H1 (cell line): ENCODE data around the gene ADCY2. TPM values are rescaled to one million over a fixed set of nuclear protein-coding genes. Genes with fewer than 3 reads are reported as not detected.

Experiments
- FOSL1 ChIP-seq: IDR thresholded peaks from 2 replicates; pipeline ENCODE4 v1.6.1; 2011; ENCODE audit warnings: mild to moderate bottlenecking, low read depth, low read length, moderate library complexity; ENCODE audit not compliant: insufficient read depth
- NRF1 ChIP-seq: IDR thresholded peaks from 2 replicates; pipeline ENCODE4 v1.6.1; 2011; ENCODE audit warnings: mild to moderate bottlenecking, low read depth, low read length, improper control_type of control experiment
- RBBP5 ChIP-seq: IDR thresholded peaks from 2 replicates; pipeline ENCODE4 v1.7.1; 2012; ENCODE audit warnings: low read depth, mild to moderate bottlenecking, inconsistent platforms, low read length, moderate library complexity, borderline replicate concordance
- SRF ChIP-seq: IDR thresholded peaks from 2 replicates; pipeline ENCODE4 v1.6.1; 2011; ENCODE audit warnings: mild to moderate bottlenecking, low read depth, low read length, moderate library complexity
- polyA plus RNA-seq, 7 experiments: library from polyadenylated mRNA; depleted of rRNA in 3 of 7; stranded (reverse) in 5 of 7; unstranded in 2 of 7; fragments of >200 nt in 5 of 7; fragments of 200-250 nt in 2 of 7; gene quantifications; 1 replicate in 5 of 7; 2 replicates in 1 of 7; 4 replicates in 1 of 7; pipeline versions ENCODE4 v1.2.1 to v1.2.3, GENCODE V29; 2011 to 2013; ENCODE audit warnings: missing spikeins in 2 of 7, mixed read lengths in 2 of 7
- total RNA-seq: library from RNA; stranded (reverse); fragmentation: NEBNext Ultra II Directional; extraction: Animal tissue kit (Norgen Biotek cat#: 25700); gene quantifications from 2 replicates; pipeline ENCODE4 v1.2.1, GENCODE V29; 2021

Gene ADCY2
- total and polyA plus RNA-seq, 2 of the 8 experiments (the other 6 are each of a cell fraction or from before 2014, with no cell fraction given): 35.8 to 122 TPM

DNA sequence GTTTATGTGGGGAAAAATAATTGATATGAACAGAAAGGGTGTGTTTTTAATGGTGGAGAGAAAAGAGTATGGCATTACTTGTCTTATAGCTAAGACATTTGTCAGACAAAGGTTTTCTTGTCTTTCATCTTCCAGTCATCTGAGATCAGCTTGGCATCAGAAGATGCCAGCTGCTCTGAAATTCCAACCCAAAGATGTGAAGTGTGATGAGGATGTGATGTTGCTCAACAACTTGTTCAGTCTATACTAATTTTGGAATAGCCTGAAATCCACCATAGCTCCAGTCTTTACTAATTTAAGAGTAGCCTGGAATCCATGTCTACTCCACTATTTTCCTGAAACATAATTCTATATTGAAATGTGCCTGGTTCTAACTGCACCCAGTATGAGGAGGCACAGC is 272.7 kb downstream of the ADCY2 start (continued):
- TF ChIP-seq FOSL1 (no peak), NRF1 (no peak), RBBP5 (no peak), SRF (no peak)
